Measurements from ENCODE around the gene AKAP5.

AKAP5 gene

DNA sequence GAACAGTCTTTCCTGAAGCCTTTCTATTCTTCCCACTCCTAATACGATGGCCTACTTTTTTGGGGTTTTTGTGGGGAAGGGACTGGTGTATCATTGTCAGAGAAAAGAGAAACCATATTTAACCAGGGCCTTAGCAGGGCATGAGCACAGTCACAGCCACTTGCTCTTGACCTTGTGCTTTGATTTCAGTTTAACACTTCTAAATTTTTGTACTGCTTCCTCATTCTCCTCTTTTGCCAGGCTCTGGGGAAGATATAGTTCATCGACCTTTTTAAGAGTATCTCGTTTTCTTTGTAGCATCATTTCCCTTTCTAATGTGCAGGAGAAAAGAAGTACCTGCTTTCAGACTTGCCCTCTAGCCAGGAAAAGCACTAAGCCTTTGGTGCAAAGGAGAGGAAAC is 41.4 kb downstream of the AKAP5 start:
- no peak for DNase-seq (ENCODE audit: low read depth)
- peak overlapping the region; percentile 70 for H3K4me3 ChIP-seq (ENCODE audit: low read depth, low read length)
- no peak for TF ChIP-seq CTCF (IDR thresholded peaks at IDR 0.05; ENCODE audit: low read depth, low read length, missing control alignments)

GRCh38 chr14:64507376-64508156 is 42.3 kb downstream of the AKAP5 start:
- DNase-seq (ENCODE audit: low read depth) = no peak
- no peak for TF ChIP-seq CTCF (IDR thresholded peaks at IDR 0.05; ENCODE audit: low read depth, low read length, missing control alignments)
- H3K4me3 ChIP-seq (ENCODE audit: low read depth, low read length) = peak overlapping the region; percentile 44

GRCh38 chr14:64508215-64508776 is 43.0 kb downstream of the AKAP5 start:
- peak overlapping the region; percentile 44; the same call in 1 of the 2 replicates for H3K4me3 ChIP-seq (ENCODE audit: low read depth, low read length)
- no peak for TF ChIP-seq CTCF (IDR thresholded peaks at IDR 0.05; ENCODE audit: low read depth, low read length, missing control alignments)
- no peak for DNase-seq (ENCODE audit: low read depth)

- DNase-seq (ENCODE audit: low read depth) = no peak
- TF ChIP-seq CTCF (IDR thresholded peaks at IDR 0.05; ENCODE audit: low read depth, low read length, missing control alignments) = no peak
- H3K4me3 ChIP-seq (ENCODE audit: low read depth, low read length) = peak overlapping the region; percentile 35
Measured at GRCh38 chr14:64509036-64509435, 43.7 kb downstream of the AKAP5 start.

DNA sequence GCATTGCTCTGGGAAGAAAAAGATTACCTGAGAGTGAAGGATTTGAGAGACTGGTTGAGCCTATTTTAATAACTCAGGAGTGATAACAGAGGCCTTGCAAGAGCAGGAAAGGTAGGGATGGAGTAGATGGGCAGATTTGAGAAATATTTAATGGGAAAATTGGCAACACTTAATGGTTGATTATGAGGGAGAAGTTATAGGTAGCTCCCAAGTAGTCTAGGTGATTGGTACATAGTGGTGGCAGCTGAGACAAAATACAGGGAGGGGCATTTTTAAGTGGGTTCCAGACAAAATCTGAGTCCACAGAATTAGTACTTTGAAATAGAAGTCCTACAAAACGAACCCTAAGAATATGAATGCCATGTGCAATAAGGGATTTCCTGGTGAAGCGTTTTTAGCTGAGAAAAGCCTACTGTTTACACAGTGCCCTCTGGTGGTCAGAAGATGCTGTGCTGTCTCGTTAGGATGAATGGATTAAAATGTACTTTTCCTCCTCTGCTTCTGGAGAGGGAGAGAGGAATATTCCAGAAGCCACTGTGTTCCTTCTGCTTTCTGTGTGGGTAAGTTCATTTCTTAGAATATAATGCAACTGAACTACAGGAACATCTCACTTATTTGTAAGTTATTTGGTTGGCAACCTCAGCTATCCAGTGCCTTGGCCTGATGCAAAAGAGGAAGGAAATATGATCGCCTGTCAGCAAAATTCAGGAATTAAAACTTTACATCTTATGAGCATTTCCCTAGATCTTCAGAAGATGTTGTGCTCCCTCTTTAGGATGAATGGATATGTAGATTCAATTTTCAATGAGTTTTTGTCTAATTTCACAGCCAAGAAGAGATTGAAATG is 45.7 kb downstream of the AKAP5 start:
- peak overlapping the region; percentile 10; the same call in 1 of the 2 replicates for H3K4me3 ChIP-seq (ENCODE audit: low read depth, low read length)
- DNase-seq (ENCODE audit: low read depth) = no peak
- TF ChIP-seq CTCF (IDR thresholded peaks at IDR 0.05; ENCODE audit: low read depth, low read length, missing control alignments) = peak; percentile 83

DNA sequence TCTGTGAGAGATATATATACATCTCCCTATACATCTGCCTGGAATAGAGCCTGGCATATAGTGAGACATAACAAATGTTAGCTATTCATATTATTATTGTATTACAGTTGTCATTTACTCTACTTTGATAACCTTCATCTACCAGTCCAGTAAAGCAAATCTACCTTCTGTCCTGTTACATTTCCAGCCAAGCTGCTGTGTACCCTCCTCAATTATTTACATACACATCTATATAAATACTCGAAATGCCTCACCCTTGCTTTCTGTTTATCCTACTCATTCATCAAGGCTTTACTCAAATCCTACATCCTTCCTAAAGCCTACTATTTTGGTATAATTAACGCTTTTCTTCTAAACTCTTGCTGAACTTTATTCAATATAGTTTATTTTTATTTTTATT is 48.0 kb downstream of the AKAP5 start:
- DNase-seq (ENCODE audit: low read depth) = no peak
- no peak for TF ChIP-seq CTCF (IDR thresholded peaks at IDR 0.05; ENCODE audit: low read depth, low read length, missing control alignments)
- H3K4me3 ChIP-seq (ENCODE audit: low read depth, low read length) = no peak overlapping the region

Measured in GM12864 (cell line).